ENCODE measurements around the gene ALDOC. TPM values are rescaled to one million over a fixed set of nuclear protein-coding genes. Genes with fewer than 3 reads are reported as not detected.
"Not testable (repeated sequence)": the region's sequence is repeated elsewhere in the genome, so short reads cannot be mapped to it uniquely, and the experiment has no call there.

Gene ALDOC
- total and polyA plus RNA-seq, 9 donors: 1.7 to 4.4 (median 2.5) TPM

DNA sequence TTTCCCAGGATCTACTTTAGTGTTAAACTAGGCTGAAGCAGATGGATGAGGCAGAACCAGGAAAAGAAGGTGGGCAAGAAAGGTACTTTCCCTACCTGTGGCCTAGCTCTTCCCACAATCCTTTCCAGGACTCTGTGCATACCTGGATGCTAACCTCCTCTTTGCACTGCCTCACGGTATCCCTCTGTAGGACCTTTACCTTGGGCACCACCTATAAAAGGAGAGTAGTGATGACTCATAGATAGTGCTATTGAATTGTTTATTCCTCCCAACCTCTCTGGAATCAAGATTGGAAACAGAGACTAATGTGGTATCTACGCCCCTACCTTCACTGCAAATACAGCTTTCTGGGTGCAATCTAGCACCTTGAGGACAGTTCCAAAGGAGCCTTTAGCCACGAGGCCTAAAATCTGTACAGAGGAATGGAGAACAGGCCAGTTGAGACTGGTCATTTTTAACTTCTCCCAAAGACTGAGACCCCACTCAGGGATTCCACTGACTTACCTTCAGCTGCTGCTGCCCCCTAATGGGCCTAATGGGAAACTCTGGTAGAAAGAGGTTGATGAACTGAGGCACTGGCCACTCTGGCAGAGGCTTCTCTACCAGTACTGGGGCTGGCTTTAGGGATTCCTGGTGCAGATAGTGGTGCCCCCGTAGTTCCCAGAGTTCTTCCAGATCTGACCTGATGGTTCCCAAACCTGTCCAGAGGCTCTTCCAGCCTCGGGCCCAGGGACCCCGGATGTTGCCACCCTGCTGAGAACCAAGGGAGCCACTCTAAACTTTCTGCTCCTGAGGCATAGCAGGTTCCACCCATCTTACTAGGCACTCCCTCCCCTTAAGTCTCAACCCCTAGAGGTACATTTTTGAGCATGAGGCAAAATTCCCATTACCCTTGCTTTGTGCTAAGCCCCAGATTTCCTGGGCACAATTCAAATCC, 36.5 kb upstream of the ALDOC start:
- Histone ChIP-seq H3K27me3 (ENCODE audit: control insufficient read depth, insufficient read depth, low read length) (no peaks in the 10 kb centered on the region), H3K4me1 (ENCODE audit: control insufficient read depth, insufficient read depth, low read length) (no peaks in the 10 kb centered on the region), H3K4me3 (ENCODE audit: low read length) (no peak overlapping the region), H3K36me3 (ENCODE audit: control insufficient read depth, insufficient read depth, low read length) (peaks cover 69% of the 10 kb centered on the region), H3K27ac (ENCODE audit: low read length) (no peak overlapping the region), H3K9me3 (replicated peaks; ENCODE audit: control insufficient read depth, low read depth, low read length) (no peaks in the 10 kb centered on the region)
- DNase-seq: peak; percentile 45
- 79% methylated on average over 3 of the region's 6 CpGs for WGBS (ENCODE audit: insufficient coverage)

DNA sequence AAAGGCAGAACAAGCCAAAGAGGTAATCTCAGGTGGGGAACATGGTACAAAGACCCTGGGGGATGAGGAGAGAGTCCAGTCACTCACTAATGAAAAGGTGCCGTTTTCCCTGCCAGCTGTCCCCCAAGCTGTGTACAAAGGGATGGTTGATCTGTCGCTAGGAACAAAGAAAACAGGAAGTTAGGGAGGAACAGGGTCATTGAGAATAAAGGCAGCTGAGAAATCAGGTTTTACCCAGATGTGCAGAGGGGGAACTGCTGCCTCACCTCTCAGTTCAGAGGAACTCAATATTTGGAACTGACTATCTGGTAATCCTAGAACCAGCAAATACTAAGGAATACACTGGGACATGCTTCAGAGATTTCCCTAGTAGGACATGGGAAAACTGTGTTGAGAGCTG, 35.8 kb upstream of the ALDOC start:
- WGBS (ENCODE audit: insufficient coverage): 73% methylated on average over 2 of the region's 2 CpGs
- H3K36me3 ChIP-seq (ENCODE audit: control insufficient read depth, insufficient read depth, low read length): peaks cover 64% of the 10 kb centered on the region

DNA sequence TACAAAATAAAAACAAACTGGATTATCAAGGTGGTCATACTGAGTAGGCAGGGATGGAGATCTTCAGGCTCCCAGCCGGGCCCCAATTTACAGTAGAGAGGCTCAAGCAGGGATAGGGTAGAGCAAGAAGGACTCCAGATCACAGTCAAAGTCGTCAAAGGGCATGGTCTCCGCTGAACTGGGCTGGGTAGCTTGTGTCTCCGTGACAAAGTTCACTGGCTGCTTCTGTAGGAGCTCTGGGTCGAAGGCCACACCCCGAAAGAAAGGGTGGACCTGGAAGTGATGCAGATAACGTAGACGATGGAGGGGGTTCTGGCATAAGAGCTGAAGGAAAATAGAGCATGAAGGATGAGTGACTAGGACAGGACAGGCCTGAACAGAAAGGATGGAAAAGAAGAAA, 33.7 kb upstream of the ALDOC start:
- H3K27ac ChIP-seq (ENCODE audit: low read length): no peak overlapping the region
- WGBS (ENCODE audit: insufficient coverage): 90% methylated on average over 8 of the region's 8 CpGs
- H3K9me3 ChIP-seq (replicated peaks; ENCODE audit: control insufficient read depth, low read depth, low read length): no peaks in the 10 kb centered on the region
- no peaks in the 10 kb centered on the region for H3K27me3 ChIP-seq (ENCODE audit: control insufficient read depth, insufficient read depth, low read length)
- H3K4me3 ChIP-seq (ENCODE audit: low read length): no peak overlapping the region
- peaks cover 43% of the 10 kb centered on the region for H3K36me3 ChIP-seq (ENCODE audit: control insufficient read depth, insufficient read depth, low read length)
- no peaks in the 10 kb centered on the region for H3K4me1 ChIP-seq (ENCODE audit: control insufficient read depth, insufficient read depth, low read length)
- DNase-seq: no peak

More for the DNA sequence above, 35.8 kb upstream of the ALDOC start:
- H3K4me1 ChIP-seq (ENCODE audit: control insufficient read depth, insufficient read depth, low read length): no peaks in the 10 kb centered on the region
- no peak overlapping the region for H3K27ac ChIP-seq (ENCODE audit: low read length)
- no peak overlapping the region for H3K4me3 ChIP-seq (ENCODE audit: low read length)
- H3K9me3 ChIP-seq (replicated peaks; ENCODE audit: control insufficient read depth, low read depth, low read length): no peaks in the 10 kb centered on the region
- H3K27me3 ChIP-seq (ENCODE audit: control insufficient read depth, insufficient read depth, low read length): no peaks in the 10 kb centered on the region
- no peak for DNase-seq

DNA sequence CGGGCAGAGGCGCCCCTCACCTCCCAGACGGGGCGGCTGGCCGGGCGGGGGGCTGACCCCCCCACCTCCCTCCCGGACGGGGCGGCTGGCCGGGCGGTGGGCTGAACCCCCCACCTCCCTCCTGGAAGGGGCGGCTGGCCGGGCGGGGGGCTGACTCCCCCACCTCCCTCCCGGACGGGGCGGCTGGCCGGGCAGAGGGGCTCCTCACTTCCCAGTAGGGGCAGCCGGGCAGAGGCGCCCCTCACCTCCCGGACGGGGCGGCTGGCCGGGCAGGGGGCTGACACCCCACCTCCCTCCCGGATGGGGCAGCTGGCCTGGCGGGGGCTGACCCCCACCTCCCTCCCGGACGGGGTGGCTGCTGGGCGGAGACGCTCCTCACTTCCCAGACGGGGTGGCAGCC, 27.3 kb upstream of the ALDOC start:
- not testable (repeated sequence) for DNase-seq; H3K36me3 ChIP-seq (ENCODE audit: control insufficient read depth, insufficient read depth, low read length); H3K27ac ChIP-seq (ENCODE audit: low read length); H3K9me3 ChIP-seq (replicated peaks; ENCODE audit: control insufficient read depth, low read depth, low read length); H3K27me3 ChIP-seq (ENCODE audit: control insufficient read depth, insufficient read depth, low read length); H3K4me1 ChIP-seq (ENCODE audit: control insufficient read depth, insufficient read depth, low read length); H3K4me3 ChIP-seq (ENCODE audit: low read length)
- whole genome bisulfite sequencing (ENCODE audit: insufficient coverage): 90% methylated on average over 10 of the region's 31 CpGs

DNA sequence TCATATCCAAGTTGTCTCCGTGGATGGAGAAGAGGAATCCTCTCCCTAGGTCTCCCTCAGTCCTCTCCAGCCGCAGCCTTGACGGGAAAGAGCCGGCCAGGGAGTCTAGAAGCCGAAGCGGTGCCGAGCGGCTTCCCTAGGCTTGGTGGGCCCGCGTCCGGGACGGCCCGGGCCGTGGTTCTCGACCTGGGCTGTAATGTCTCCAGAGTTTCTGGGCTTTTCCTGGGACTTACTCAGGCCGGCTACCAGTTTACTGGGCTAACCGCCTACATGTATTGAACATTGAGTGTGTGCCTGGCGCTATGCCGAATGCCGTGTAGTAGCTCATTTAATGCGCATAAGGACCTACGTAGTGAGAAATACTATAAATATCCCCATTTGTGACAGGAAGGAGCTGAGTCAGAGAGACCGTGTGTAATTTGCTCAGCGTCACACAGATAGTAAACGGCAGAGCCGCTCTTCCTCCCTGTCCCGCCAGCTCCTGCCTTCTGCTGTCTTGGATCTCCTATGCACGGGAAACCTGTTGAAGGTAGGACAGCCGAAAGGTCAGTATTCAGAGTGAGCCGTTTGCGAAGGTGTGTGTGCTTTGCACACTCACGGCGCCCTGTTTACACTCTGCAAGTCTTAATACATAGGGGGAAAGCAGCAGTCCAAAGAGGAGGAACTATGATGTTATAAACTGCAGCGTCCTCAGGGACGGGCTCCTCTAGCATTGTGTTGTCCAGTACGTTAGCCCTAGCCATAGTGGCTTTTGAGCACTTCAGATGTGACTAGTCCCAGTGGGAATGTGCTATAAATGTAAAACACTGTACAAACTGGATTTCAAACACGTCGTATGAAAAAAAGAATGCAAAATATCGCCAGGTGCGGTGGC, 22.9 kb upstream of the ALDOC start:
- no peaks in the 10 kb centered on the region for H3K9me3 ChIP-seq (replicated peaks; ENCODE audit: control insufficient read depth, low read depth, low read length)
- H3K36me3 ChIP-seq (ENCODE audit: control insufficient read depth, insufficient read depth, low read length): no peaks in the 10 kb centered on the region
- peak overlapping the region; percentile 74 for H3K4me3 ChIP-seq (ENCODE audit: low read length)
- H3K27me3 ChIP-seq (ENCODE audit: control insufficient read depth, insufficient read depth, low read length): no peaks in the 10 kb centered on the region
- 16% methylated on average over 20 of the region's 40 CpGs for WGBS (ENCODE audit: insufficient coverage)
- H3K27ac ChIP-seq (ENCODE audit: low read length): peak overlapping the region; percentile 98
- peaks cover 15% of the 10 kb centered on the region for H3K4me1 ChIP-seq (ENCODE audit: control insufficient read depth, insufficient read depth, low read length)
- peak; percentile 85 for DNase-seq

DNA sequence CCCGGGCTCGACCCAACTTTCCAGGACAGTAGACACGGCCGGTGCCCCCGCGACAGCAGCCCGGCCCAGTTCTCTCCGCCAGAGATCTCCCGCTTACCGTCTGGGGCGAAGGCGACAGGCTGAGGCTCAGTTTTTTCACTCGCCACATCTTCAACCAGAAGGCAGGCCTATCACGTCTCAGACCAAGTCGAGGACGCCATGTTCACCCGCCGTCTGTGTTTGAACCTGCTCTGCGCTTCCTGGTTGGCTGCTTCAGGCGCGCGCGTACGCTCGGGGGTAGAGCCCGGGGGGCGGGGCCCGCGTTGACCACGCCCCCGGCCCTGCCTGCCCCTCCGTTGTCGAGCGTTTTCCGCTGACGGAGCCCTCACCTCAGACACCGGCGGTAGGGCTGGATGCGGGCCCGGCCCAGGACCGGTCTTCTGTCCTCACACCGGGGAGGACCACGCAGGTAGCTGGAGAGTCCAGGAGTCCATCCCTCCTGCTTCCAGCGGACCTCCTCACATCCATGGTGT, 22.2 kb upstream of the ALDOC start, which contains the start of gene SPAG5:
SPAG5 (minus strand) TSS at position 227 of the 512 bp plus-strand sequence; CDS start at position 148, 79 bp downstream.
- H3K9me3 ChIP-seq (replicated peaks; ENCODE audit: control insufficient read depth, low read depth, low read length): no peaks in the 10 kb centered on the region
- H3K4me1 ChIP-seq (ENCODE audit: control insufficient read depth, insufficient read depth, low read length): peaks cover 15% of the 10 kb centered on the region
- WGBS (ENCODE audit: insufficient coverage): under 1% methylated on average over 39 of the region's 44 CpGs
- DNase-seq: peak; percentile 97
- H3K27me3 ChIP-seq (ENCODE audit: control insufficient read depth, insufficient read depth, low read length): no peaks in the 10 kb centered on the region
- H3K4me3 ChIP-seq (ENCODE audit: low read length): peak within 1 kb of the TSS; percentile 74
- peak within 1 kb of the TSS; percentile 98 for H3K27ac ChIP-seq (ENCODE audit: low read length)
- H3K36me3 ChIP-seq (ENCODE audit: control insufficient read depth, insufficient read depth, low read length): no peaks in the 10 kb centered on the region

DNA sequence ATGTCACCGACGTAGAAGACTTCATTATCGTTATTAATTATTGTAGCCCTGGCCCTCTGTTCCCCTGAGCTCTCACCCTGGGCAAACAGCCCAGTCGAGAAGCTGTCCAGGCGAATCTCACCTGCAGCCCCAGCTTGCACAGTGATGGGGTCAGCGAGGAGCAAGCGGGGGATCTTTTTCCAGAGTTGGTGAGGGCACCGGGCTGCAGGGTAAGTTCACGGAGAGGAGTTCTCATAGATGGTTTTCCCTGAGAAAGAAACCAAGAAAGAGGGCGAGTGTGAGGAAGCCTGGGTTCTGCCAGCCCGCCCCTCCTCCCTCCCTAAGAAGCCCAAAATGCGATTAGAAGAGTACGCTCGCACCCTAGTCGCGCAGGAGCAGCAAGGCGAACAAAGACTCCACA, 21.7 kb upstream of the ALDOC start:
- no peak for DNase-seq
- Histone ChIP-seq H3K4me1 (ENCODE audit: control insufficient read depth, insufficient read depth, low read length) (peaks cover 15% of the 10 kb centered on the region), H3K27ac (ENCODE audit: low read length) (peak overlapping the region; percentile 54), H3K36me3 (ENCODE audit: control insufficient read depth, insufficient read depth, low read length) (peaks cover under 1% of the 10 kb centered on the region), H3K27me3 (ENCODE audit: control insufficient read depth, insufficient read depth, low read length) (no peaks in the 10 kb centered on the region), H3K9me3 (replicated peaks; ENCODE audit: control insufficient read depth, low read depth, low read length) (no peaks in the 10 kb centered on the region), H3K4me3 (ENCODE audit: low read length) (peak overlapping the region; percentile 74)
- WGBS (ENCODE audit: insufficient coverage): 0% methylated on average over 11 of the region's 17 CpGs

DNA sequence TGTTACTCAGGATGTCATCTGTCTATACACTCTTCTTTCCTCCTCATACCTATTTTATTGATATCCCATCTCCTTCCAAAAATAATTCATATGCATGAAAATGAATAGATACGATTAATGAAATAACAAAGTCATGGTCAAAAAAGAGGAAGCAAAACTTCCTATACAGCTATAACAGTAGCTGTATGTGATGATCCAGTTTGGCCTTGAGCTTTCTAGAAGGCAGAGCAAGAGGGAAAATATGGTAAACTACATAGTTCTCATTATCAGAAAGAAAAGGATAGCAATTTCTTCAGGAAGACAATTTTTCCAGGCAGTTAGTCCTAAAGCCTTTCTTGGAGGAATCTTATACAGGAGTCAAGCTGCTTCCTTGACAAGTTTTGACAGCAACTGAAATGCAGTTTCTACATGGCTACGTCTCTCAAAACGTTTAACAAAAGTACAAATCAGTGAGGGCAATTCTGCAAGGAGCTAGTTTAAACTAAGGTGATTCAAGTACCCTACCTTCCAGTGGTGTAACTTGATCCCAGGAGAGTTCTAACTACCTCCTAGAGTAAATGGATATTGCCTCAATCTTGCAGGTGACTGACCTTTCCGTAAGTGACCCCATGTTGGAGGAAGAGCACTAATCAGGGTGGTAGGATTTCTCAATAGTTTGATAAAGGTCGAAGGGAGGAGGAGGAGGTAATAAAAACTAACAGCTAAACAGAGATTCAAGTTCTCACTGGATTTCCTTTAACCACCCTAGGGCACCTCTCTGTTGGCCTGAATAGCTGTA, 21.1 kb upstream of the ALDOC start:
- Histone ChIP-seq H3K4me1 (ENCODE audit: control insufficient read depth, insufficient read depth, low read length) (peaks cover 15% of the 10 kb centered on the region), H3K27ac (ENCODE audit: low read length) (no peak overlapping the region), H3K9me3 (replicated peaks; ENCODE audit: control insufficient read depth, low read depth, low read length) (no peaks in the 10 kb centered on the region), H3K4me3 (ENCODE audit: low read length) (peak overlapping the region; percentile 74), H3K27me3 (ENCODE audit: control insufficient read depth, insufficient read depth, low read length) (no peaks in the 10 kb centered on the region), H3K36me3 (ENCODE audit: control insufficient read depth, insufficient read depth, low read length) (peaks cover 4% of the 10 kb centered on the region)
- no CpG with 5 or more reads among the region's 5 CpGs for WGBS (ENCODE audit: insufficient coverage)
- no peak for DNase-seq

DNA sequence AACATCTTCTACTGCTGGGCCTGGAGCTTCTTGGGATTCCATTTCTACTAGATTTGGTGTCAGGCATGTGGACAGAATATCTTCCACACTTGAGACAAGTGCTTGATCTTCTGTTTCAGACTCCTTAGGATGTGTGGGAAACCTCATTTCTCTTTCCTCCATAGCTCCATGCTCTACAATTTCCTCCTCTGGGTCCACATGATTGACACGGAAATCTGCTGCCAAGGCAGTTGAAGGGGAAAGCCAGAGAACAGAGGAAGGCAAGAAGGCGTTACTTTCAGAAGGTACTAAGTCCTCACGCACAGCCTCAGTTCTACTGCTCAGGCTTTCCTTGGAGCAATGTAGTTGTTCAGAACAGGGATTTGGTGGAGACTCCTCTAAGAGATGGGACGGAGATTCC, 15.6 kb upstream of the ALDOC start:
- Histone ChIP-seq H3K4me1 (ENCODE audit: control insufficient read depth, insufficient read depth, low read length) (no peaks in the 10 kb centered on the region), H3K9me3 (replicated peaks; ENCODE audit: control insufficient read depth, low read depth, low read length) (no peaks in the 10 kb centered on the region), H3K27ac (ENCODE audit: low read length) (no peak overlapping the region), H3K4me3 (ENCODE audit: low read length) (no peak overlapping the region), H3K36me3 (ENCODE audit: control insufficient read depth, insufficient read depth, low read length) (peaks cover 32% of the 10 kb centered on the region), H3K27me3 (ENCODE audit: control insufficient read depth, insufficient read depth, low read length) (no peaks in the 10 kb centered on the region)
- DNase-seq: no peak
- WGBS (ENCODE audit: insufficient coverage): 90% methylated on average over 4 of the region's 4 CpGs

Data from muscle of leg (tissue), 11 donors.